ENCODE measurements around the gene OOEP. TPM values are rescaled to one million over a fixed set of nuclear protein-coding genes. Genes with fewer than 3 reads are reported as not detected.

The OOEP gene
- not detected in 2 replicates for polyA plus RNA-seq (2012; rRNA removed)
- polyA plus RNA-seq (2012; cell fraction: cytosol; rRNA removed), result not detected in 2 replicates
- polyA plus RNA-seq (2012; cell fraction: nucleus; rRNA removed), result not detected in 2 replicates

DNA sequence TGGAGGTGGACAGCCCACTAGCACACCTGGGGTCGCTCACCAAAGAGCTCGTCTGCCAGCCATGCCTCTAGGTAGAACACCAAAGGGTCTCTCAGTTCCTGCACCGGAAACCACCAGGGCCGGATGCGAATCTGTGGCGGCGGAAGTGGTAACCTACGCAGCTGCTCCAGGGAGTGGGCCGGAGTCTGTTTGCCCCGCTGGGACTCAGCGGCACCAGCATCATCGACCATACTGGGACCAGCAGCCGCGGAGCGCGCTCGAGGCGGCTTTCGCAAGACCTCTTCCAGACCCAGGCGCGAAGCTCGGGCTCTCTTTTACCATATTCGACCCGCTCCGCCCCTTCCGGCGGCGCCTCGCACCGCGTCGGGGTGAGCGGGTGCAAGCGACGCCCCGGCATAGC, at the start of gene OOEP:
Gene OOEP (minus strand): TSS at position 335 of the 400 bp plus-strand sequence. CDS start 105 bp downstream, at position 230.
- Histone ChIP-seq H3K4me3 (ENCODE audit: low read depth in 2 of 2, low read length in 1 of 2) (no peak within 1 kb of the TSS), H3K9ac (no peak within 1 kb of the TSS), H3K79me2 (ENCODE audit: insufficient read depth) (no peaks in the 10 kb centered on the region), H3K36me3 (replicated peaks in 1 of 2; ENCODE audit: control insufficient read depth in 1 of 2, insufficient read depth in 2 of 2, low read length in 1 of 2) (no peaks in the 10 kb centered on the region), H3F3A (replicated peaks; ENCODE audit: insufficient read depth) (no peaks in the 10 kb centered on the region), H3K27me3 (ENCODE audit: insufficient read depth) (no peaks in the 10 kb centered on the region), H3K9me2 (no peaks in the 10 kb centered on the region), H3K27ac (ENCODE audit: low read depth in 2 of 2, low read length in 1 of 2) (no peak within 1 kb of the TSS), H4K20me1 (ENCODE audit: insufficient read depth) (no peaks in the 10 kb centered on the region), H3K4me2 (no peak within 1 kb of the TSS), H3K9me3 (no peaks in the 10 kb centered on the region), H3K4me1 (ENCODE audit: control insufficient read depth in 1 of 2, insufficient read depth in 2 of 2, low read depth in 1 of 2, low read length in 1 of 2) (no peaks in the 10 kb centered on the region), H2AFZ (ENCODE audit: low read depth) (no peak within 1 kb of the TSS)
- no peak for DNase-seq
- ChIA-PET POLR2A (no interaction called here), CTCF (interaction anchor here (0.7 kb wide), 1 partner anchor 434 kb away, joined by 3 read pairs; no protein-coding TSS in a partner anchor)
- WGBS (ENCODE audit: low lambda C conversion rate), result 96% methylated on average over 17 of the region's 36 CpGs
- TF ChIP-seq, protein P1, sequence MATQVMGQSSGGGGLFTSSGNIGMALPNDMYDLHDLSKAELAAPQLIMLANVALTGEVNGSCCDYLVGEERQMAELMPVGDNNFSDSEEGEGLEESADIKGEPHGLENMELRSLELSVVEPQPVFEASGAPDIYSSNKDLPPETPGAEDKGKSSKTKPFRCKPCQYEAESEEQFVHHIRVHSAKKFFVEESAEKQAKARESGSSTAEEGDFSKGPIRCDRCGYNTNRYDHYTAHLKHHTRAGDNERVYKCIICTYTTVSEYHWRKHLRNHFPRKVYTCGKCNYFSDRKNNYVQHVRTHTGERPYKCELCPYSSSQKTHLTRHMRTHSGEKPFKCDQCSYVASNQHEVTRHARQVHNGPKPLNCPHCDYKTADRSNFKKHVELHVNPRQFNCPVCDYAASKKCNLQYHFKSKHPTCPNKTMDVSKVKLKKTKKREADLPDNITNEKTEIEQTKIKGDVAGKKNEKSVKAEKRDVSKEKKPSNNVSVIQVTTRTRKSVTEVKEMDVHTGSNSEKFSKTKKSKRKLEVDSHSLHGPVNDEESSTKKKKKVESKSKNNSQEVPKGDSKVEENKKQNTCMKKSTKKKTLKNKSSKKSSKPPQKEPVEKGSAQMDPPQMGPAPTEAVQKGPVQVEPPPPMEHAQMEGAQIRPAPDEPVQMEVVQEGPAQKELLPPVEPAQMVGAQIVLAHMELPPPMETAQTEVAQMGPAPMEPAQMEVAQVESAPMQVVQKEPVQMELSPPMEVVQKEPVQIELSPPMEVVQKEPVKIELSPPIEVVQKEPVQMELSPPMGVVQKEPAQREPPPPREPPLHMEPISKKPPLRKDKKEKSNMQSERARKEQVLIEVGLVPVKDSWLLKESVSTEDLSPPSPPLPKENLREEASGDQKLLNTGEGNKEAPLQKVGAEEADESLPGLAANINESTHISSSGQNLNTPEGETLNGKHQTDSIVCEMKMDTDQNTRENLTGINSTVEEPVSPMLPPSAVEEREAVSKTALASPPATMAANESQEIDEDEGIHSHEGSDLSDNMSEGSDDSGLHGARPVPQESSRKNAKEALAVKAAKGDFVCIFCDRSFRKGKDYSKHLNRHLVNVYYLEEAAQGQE (IDR thresholded peaks at IDR 0.05; ENCODE audit: low read depth, low read length), result no peak
- TF ChIP-seq GABPA (IDR thresholded peaks at IDR 0.05; ENCODE audit: low read depth), result no peak
- TF ChIP-seq RCOR1 (IDR thresholded peaks at IDR 0.05; ENCODE audit: low read length), result no peak
- TF ChIP-seq, protein P2, sequence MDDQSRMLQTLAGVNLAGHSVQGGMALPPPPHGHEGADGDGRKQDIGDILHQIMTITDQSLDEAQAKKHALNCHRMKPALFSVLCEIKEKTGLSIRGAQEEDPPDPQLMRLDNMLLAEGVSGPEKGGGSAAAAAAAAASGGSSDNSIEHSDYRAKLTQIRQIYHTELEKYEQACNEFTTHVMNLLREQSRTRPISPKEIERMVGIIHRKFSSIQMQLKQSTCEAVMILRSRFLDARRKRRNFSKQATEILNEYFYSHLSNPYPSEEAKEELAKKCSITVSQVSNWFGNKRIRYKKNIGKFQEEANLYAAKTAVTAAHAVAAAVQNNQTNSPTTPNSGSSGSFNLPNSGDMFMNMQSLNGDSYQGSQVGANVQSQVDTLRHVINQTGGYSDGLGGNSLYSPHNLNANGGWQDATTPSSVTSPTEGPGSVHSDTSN (IDR thresholded peaks at IDR 0.05), result no peak
- no peak for TF ChIP-seq POLR2AphosphoS5 (IDR thresholded peaks at IDR 0.05; ENCODE audit: low read depth, low read length)

DNA sequence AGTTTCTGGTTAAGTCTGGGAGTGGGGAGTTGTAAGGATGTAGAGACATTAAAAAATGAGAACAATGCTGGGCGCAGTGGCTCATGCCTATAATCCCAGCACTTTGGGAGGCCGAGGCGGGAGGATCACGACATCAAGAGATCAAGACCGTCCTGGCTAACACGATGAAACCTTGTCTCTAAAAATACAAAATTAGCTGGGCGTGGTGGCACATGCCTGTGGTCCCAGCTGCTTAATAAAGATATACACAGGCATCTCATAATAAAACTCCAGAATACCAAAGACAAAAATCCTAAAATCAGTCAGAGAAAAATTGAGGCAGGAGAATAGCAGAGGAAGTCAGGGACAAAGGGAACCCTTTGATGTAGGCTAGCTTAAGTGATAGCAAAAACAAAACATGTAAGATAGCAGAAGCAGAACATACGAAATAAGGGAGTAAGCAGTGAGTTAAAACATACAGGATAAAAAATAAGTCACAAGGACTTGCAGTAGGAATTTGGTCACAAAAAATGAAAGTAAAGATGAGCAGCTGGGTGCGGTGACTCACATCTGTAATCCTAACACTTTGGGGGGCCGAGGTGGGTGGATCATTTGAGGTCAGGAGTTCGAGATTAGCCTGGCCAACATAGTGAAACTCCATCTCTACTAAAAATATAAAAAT, 48.5 kb upstream of the OOEP start:
- no peaks in the 10 kb centered on the region for H3K9me2 ChIP-seq
- no peak overlapping the region for H3K4me2 ChIP-seq
- H3K27me3 ChIP-seq (ENCODE audit: insufficient read depth), result no peaks in the 10 kb centered on the region
- DNase-seq, result no peak
- WGBS (ENCODE audit: low lambda C conversion rate), result 82% methylated on average over 11 of the region's 11 CpGs
- TF ChIP-seq, protein P3, sequence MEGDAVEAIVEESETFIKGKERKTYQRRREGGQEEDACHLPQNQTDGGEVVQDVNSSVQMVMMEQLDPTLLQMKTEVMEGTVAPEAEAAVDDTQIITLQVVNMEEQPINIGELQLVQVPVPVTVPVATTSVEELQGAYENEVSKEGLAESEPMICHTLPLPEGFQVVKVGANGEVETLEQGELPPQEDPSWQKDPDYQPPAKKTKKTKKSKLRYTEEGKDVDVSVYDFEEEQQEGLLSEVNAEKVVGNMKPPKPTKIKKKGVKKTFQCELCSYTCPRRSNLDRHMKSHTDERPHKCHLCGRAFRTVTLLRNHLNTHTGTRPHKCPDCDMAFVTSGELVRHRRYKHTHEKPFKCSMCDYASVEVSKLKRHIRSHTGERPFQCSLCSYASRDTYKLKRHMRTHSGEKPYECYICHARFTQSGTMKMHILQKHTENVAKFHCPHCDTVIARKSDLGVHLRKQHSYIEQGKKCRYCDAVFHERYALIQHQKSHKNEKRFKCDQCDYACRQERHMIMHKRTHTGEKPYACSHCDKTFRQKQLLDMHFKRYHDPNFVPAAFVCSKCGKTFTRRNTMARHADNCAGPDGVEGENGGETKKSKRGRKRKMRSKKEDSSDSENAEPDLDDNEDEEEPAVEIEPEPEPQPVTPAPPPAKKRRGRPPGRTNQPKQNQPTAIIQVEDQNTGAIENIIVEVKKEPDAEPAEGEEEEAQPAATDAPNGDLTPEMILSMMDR (IDR thresholded peaks at IDR 0.05), result no peak
- TF ChIP-seq FOXM1 (IDR thresholded peaks at IDR 0.05; ENCODE audit: low read depth) (no peak), TEAD4 (IDR thresholded peaks at IDR 0.05; ENCODE audit: borderline replicate concordance, insufficient read depth) (no peak), NRF1 (IDR thresholded peaks at IDR 0.05; ENCODE audit: low read depth, low read length) (no peak), POLR2AphosphoS5 (IDR thresholded peaks at IDR 0.05; ENCODE audit: low read depth, low read length) (no peak), GABPA (IDR thresholded peaks at IDR 0.05; ENCODE audit: low read depth) (no peak)
- TF ChIP-seq, protein P2 (IDR thresholded peaks at IDR 0.05), result no peak
- TF ChIP-seq, protein P4, sequence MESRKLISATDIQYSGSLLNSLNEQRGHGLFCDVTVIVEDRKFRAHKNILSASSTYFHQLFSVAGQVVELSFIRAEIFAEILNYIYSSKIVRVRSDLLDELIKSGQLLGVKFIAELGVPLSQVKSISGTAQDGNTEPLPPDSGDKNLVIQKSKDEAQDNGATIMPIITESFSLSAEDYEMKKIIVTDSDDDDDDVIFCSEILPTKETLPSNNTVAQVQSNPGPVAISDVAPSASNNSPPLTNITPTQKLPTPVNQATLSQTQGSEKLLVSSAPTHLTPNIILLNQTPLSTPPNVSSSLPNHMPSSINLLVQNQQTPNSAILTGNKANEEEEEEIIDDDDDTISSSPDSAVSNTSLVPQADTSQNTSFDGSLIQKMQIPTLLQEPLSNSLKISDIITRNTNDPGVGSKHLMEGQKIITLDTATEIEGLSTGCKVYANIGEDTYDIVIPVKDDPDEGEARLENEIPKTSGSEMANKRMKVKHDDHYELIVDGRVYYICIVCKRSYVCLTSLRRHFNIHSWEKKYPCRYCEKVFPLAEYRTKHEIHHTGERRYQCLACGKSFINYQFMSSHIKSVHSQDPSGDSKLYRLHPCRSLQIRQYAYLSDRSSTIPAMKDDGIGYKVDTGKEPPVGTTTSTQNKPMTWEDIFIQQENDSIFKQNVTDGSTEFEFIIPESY (IDR thresholded peaks at IDR 0.05; ENCODE audit: borderline replicate concordance, low read depth), result no peak
- TF ChIP-seq, protein P5, sequence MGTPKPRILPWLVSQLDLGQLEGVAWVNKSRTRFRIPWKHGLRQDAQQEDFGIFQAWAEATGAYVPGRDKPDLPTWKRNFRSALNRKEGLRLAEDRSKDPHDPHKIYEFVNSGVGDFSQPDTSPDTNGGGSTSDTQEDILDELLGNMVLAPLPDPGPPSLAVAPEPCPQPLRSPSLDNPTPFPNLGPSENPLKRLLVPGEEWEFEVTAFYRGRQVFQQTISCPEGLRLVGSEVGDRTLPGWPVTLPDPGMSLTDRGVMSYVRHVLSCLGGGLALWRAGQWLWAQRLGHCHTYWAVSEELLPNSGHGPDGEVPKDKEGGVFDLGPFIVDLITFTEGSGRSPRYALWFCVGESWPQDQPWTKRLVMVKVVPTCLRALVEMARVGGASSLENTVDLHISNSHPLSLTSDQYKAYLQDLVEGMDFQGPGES (IDR thresholded peaks at IDR 0.05; ENCODE audit: low read depth, low read length), result no peak
- TF ChIP-seq, protein P6, sequence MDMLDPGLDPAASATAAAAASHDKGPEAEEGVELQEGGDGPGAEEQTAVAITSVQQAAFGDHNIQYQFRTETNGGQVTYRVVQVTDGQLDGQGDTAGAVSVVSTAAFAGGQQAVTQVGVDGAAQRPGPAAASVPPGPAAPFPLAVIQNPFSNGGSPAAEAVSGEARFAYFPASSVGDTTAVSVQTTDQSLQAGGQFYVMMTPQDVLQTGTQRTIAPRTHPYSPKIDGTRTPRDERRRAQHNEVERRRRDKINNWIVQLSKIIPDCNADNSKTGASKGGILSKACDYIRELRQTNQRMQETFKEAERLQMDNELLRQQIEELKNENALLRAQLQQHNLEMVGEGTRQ (IDR thresholded peaks at IDR 0.05; ENCODE audit: borderline replicate concordance, low read depth, low read length), result no peak
- H4K20me1 ChIP-seq (ENCODE audit: insufficient read depth), result no peaks in the 10 kb centered on the region
- CTCF ChIA-PET, result no interaction called here
- H3K27ac ChIP-seq (ENCODE audit: low read depth in 2 of 2, low read length in 1 of 2), result no peak overlapping the region
- no peak overlapping the region for H3K9ac ChIP-seq
- H3K4me3 ChIP-seq (ENCODE audit: low read depth in 2 of 2, low read length in 1 of 2), result no peak overlapping the region
- no peaks in the 10 kb centered on the region for H3F3A ChIP-seq (replicated peaks; ENCODE audit: insufficient read depth)
- no peak overlapping the region for H2AFZ ChIP-seq (ENCODE audit: low read depth)
- H3K79me2 ChIP-seq (ENCODE audit: insufficient read depth), result no peaks in the 10 kb centered on the region
- no peaks in the 10 kb centered on the region for H3K36me3 ChIP-seq (replicated peaks in 1 of 2; ENCODE audit: control insufficient read depth in 1 of 2, insufficient read depth in 2 of 2, low read length in 1 of 2)
- no peaks in the 10 kb centered on the region for H3K9me3 ChIP-seq
- POLR2A ChIA-PET, result no interaction called here
- no peaks in the 10 kb centered on the region for H3K4me1 ChIP-seq (ENCODE audit: control insufficient read depth in 1 of 2, insufficient read depth in 2 of 2, low read depth in 1 of 2, low read length in 1 of 2)

Data from SK-N-SH (cell line).